ENCODE data around the gene MIR17HG.

The MIR17HG gene

GRCh38 chr13:91368676-91369440 lies 21.4 kb downstream of the MIR17HG start:
- no peak for DNase-seq

- no peak for DNase-seq
Measured at GRCh38 chr13:91369441-91369831, 21.9 kb downstream of the MIR17HG start.

GRCh38 chr13:91370501-91370900 lies 23.0 kb downstream of the MIR17HG start:
- DNase-seq = no peak

- no peak for DNase-seq
Measured at GRCh38 chr13:91372911-91373310, 25.4 kb downstream of the MIR17HG start.

GRCh38 chr13:91375116-91375729 lies 27.7 kb downstream of the MIR17HG start:
- DNase-seq = no peak

GRCh38 chr13:91381371-91381770 lies 33.9 kb downstream of the MIR17HG start:
- no peak for DNase-seq

GRCh38 chr13:91383836-91384235 lies 36.3 kb downstream of the MIR17HG start:
- no peak for DNase-seq

GRCh38 chr13:91384896-91385295 lies 37.4 kb downstream of the MIR17HG start:
- no peak for DNase-seq

- no peak for DNase-seq
Measured at GRCh38 chr13:91389186-91389585, 41.7 kb downstream of the MIR17HG start.

- DNase-seq = no peak
Measured at GRCh38 chr13:91397595-91397994, 50.1 kb downstream of the MIR17HG start.

- peak in 13 of 14 donors; percentile 7 to 82 (median 61) for DNase-seq
Measured at GRCh38 chr13:91398413-91399188, 51.1 kb downstream of the MIR17HG start, which contains the start of gene GPC5. GPC5 (plus strand) TSS chr13:91398621.

GRCh38 chr13:91399189-91400062 lies 51.9 kb downstream of the MIR17HG start:
- peak in 7 of 14 donors; percentile 19 to 60 (median 44) for DNase-seq

- peak in 1 of 14 donors; percentile 3 for DNase-seq
Measured at GRCh38 chr13:91400063-91400399, 52.5 kb downstream of the MIR17HG start.

GRCh38 chr13:91400671-91401070 lies 53.2 kb downstream of the MIR17HG start:
- no peak for DNase-seq

GRCh38 chr13:91401920-91402319 lies 54.4 kb downstream of the MIR17HG start:
- no peak for DNase-seq

Measured in C1 segment of cervical spinal cord (tissue), 14 donors.